ENCODE measurements around the gene CORO1C.
"Not testable (repeated sequence)": the region's sequence is repeated elsewhere in the genome, so short reads cannot be mapped to it uniquely, and the experiment has no call there.

CORO1C gene

DNA sequence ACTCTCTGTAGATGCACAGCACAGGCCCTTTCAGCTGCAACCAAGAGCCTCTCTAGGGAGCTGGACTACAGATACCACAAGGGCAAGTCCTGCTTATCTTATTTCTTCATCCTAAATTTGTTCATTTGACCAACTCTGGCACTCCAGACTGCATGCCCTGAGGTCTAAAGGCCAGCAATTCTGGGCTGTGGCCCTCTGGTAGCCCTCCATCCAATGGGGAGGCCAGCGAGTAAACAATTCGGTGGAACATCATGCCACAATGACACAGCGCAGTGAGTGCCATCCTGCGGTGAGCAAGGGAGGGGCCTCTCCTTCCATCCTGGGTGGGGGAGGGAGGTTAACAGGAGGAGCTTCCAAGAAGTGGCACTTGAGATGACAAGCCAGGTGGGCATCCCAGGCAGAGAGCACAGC is 97.0 kb downstream of the CORO1C start:
- Histone ChIP-seq H3K36me3 (ENCODE audit: control insufficient read depth, insufficient read depth, low read length) (no peaks in the 10 kb centered on the region), H3K4me3 (ENCODE audit: insufficient read depth, low read depth, low read length) (no peak overlapping the region), H3K27me3 (ENCODE audit: control insufficient read depth, insufficient read depth, low read length, poor library complexity, severe bottlenecking) (no peaks in the 10 kb centered on the region), H3K9me3 (ENCODE audit: control insufficient read depth, low read length) (no peaks in the 10 kb centered on the region), H3K4me1 (ENCODE audit: control insufficient read depth, insufficient read depth, low read length) (peaks cover 43% of the 10 kb centered on the region), H3K27ac (ENCODE audit: insufficient read depth, low read depth, low read length, poor library complexity, severe bottlenecking) (no peak overlapping the region)
- 72 to 76% methylated on average over 4 of the region's 4 CpGs for WGBS, 2 experiments

DNA sequence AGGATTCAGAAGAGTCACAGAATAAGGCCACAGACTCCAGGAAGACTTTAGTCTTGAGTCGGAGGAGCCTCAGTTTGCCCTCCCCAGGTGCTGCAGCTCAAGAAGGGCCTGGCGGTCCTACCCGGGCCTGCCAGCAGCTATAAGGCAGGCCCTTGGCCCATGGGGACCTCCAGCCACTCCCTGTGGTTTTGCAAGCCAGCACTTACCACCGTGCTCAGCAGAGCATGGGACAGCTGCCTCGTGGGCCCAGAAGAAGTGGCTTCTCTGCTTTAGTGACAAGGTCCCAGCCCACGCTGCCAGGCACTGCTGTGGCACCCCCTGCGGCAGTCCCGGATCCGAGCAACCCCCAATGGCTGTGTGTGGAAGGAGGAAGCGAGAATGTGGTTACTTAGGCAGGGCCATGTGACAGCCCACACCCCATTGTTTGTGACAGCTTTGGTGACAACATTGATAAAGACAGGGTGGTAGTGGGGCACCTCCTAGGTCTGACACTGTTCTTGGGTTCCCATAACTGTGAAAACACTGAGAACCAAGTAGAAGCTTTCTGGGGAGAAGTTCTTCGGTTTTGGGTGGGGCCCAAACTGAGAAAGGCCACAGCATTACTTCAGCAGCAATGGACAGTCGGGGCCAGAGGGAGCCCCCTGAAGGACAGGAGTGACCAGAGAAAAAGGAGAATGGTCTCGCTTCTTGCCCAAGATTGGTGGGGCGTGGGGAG is 97.6 kb downstream of the CORO1C start, which contains the start of gene SELPLG:
SELPLG (minus strand) TSS at position 361 of the 715 bp plus-strand sequence. CDS start 9,587 bp downstream, outside the sequence.
- 89 to 90% methylated on average over 14 of the region's 14 CpGs for WGBS, 2 experiments
- Histone ChIP-seq H3K4me3 (ENCODE audit: insufficient read depth, low read depth, low read length) (no peak within 1 kb of the TSS), H3K9me3 (ENCODE audit: control insufficient read depth, low read length) (no peaks in the 10 kb centered on the region), H3K4me1 (ENCODE audit: control insufficient read depth, insufficient read depth, low read length) (peaks cover 36% of the 10 kb centered on the region), H3K27ac (ENCODE audit: insufficient read depth, low read depth, low read length, poor library complexity, severe bottlenecking) (no peak within 1 kb of the TSS), H3K27me3 (ENCODE audit: control insufficient read depth, insufficient read depth, low read length, poor library complexity, severe bottlenecking) (no peaks in the 10 kb centered on the region), H3K36me3 (ENCODE audit: control insufficient read depth, insufficient read depth, low read length) (no peaks in the 10 kb centered on the region)

- H3K9me3 ChIP-seq (ENCODE audit: control insufficient read depth, low read length) = no peaks in the 10 kb centered on the region
- no peak overlapping the region for H3K4me3 ChIP-seq (ENCODE audit: insufficient read depth, low read depth, low read length)
- peaks cover 30% of the 10 kb centered on the region for H3K4me1 ChIP-seq (ENCODE audit: control insufficient read depth, insufficient read depth, low read length)
- 92 to 95% methylated on average over 7 of the region's 7 CpGs for WGBS, 2 experiments
- no peaks in the 10 kb centered on the region for H3K27me3 ChIP-seq (ENCODE audit: control insufficient read depth, insufficient read depth, low read length, poor library complexity, severe bottlenecking)
- H3K36me3 ChIP-seq (ENCODE audit: control insufficient read depth, insufficient read depth, low read length) = no peaks in the 10 kb centered on the region
- no peak overlapping the region for H3K27ac ChIP-seq (ENCODE audit: insufficient read depth, low read depth, low read length, poor library complexity, severe bottlenecking)
Measured at GRCh38 chr12:108633081-108633533, 98.2 kb downstream of the CORO1C start.

- H3K9me3 ChIP-seq (ENCODE audit: control insufficient read depth, low read length); H3K4me3 ChIP-seq (ENCODE audit: insufficient read depth, low read depth, low read length); H3K36me3 ChIP-seq (ENCODE audit: control insufficient read depth, insufficient read depth, low read length); H3K27ac ChIP-seq (ENCODE audit: insufficient read depth, low read depth, low read length, poor library complexity, severe bottlenecking); H3K27me3 ChIP-seq (ENCODE audit: control insufficient read depth, insufficient read depth, low read length, poor library complexity, severe bottlenecking): not testable (repeated sequence)
- peaks cover 18% of the 10 kb centered on the region for H3K4me1 ChIP-seq (ENCODE audit: control insufficient read depth, insufficient read depth, low read length)
- 96 to 98% methylated on average over 4 of the region's 4 CpGs for WGBS, 2 experiments
Measured at GRCh38 chr12:108631261-108631660, 100.1 kb downstream of the CORO1C start.

- no peak overlapping the region for H3K27ac ChIP-seq (ENCODE audit: insufficient read depth, low read depth, low read length, poor library complexity, severe bottlenecking)
- H3K4me1 ChIP-seq (ENCODE audit: control insufficient read depth, insufficient read depth, low read length) = peaks cover 18% of the 10 kb centered on the region
Measured at GRCh38 chr12:108630481-108631207, 100.7 kb downstream of the CORO1C start.

DNA sequence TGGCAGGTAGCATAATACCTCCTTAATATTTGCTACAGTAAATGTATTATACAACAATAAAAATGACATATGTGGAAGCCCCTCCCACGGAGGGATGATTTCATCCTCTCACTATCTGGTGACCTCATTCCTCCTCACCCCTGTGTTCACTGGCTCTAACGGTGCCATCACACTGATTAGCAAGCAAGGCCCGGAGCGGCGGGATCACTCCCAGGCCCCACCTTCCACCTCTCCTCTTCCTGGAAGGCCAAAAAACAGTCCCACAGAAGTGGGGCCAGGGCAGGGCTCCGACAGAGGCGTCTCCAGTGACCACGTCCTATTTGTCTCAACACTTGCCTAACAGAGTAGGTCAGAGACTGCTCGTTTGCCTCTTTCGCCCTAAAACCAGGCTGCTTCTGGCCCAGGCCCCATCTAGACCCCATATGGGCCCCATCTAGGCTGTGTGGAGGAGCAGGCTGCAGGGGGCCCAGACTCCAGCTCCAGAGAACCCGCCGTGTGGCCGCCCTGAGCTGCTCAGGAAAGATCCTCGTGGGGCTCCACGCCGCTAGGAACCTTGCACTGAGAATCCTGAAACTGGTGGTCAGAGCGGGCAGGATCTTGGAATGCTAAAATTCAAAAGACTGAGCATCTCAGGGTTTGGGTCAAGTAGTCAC is 101.4 kb downstream of the CORO1C start:
- Histone ChIP-seq H3K4me3 (ENCODE audit: insufficient read depth, low read depth, low read length) (no peak overlapping the region), H3K9me3 (ENCODE audit: control insufficient read depth, low read length) (no peaks in the 10 kb centered on the region), H3K27ac (ENCODE audit: insufficient read depth, low read depth, low read length, poor library complexity, severe bottlenecking) (no peak overlapping the region), H3K36me3 (ENCODE audit: control insufficient read depth, insufficient read depth, low read length) (no peaks in the 10 kb centered on the region), H3K4me1 (ENCODE audit: control insufficient read depth, insufficient read depth, low read length) (peaks cover 18% of the 10 kb centered on the region), H3K27me3 (ENCODE audit: control insufficient read depth, insufficient read depth, low read length, poor library complexity, severe bottlenecking) (no peaks in the 10 kb centered on the region)
- WGBS, 2 experiments = 82% methylated on average over 17 of the region's 17 CpGs

More at GRCh38 chr12:108630481-108631207, 100.7 kb downstream of the CORO1C start:
- Histone ChIP-seq H3K36me3 (ENCODE audit: control insufficient read depth, insufficient read depth, low read length) (no peaks in the 10 kb centered on the region), H3K9me3 (ENCODE audit: control insufficient read depth, low read length) (no peaks in the 10 kb centered on the region), H3K27me3 (ENCODE audit: control insufficient read depth, insufficient read depth, low read length, poor library complexity, severe bottlenecking) (no peaks in the 10 kb centered on the region), H3K4me3 (ENCODE audit: insufficient read depth, low read depth, low read length) (no peak overlapping the region)
- 93% methylated on average over 9 of the region's 9 CpGs for WGBS, 2 experiments

DNA sequence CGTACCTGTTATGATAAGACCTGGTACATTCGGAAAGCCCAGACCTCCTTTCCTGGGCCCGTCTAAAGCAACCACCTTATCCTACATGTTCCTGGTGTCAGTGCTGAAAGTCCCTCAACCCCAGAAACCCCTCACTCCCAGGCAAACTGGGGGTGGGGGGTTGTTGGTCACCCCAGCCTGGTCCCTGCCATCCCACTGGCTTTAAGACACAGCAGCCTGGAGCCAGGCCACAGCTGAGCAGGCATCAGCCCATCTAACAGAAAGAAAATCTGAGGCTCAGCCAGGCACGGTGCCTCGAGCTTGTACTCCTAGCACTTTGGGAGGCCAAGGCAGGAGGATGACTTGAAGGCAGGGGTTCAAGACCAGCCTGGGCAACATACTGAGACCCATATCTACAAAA is 102.2 kb downstream of the CORO1C start:
- no peak overlapping the region for H3K4me3 ChIP-seq (ENCODE audit: insufficient read depth, low read depth, low read length)
- H3K27me3 ChIP-seq (ENCODE audit: control insufficient read depth, insufficient read depth, low read length, poor library complexity, severe bottlenecking) = no peaks in the 10 kb centered on the region
- 93 to 97% methylated on average over 5 of the region's 5 CpGs for WGBS, 2 experiments
- H3K4me1 ChIP-seq (ENCODE audit: control insufficient read depth, insufficient read depth, low read length) = peaks cover 14% of the 10 kb centered on the region
- H3K36me3 ChIP-seq (ENCODE audit: control insufficient read depth, insufficient read depth, low read length) = no peaks in the 10 kb centered on the region
- H3K27ac ChIP-seq (ENCODE audit: insufficient read depth, low read depth, low read length, poor library complexity, severe bottlenecking) = no peak overlapping the region
- no peaks in the 10 kb centered on the region for H3K9me3 ChIP-seq (ENCODE audit: control insufficient read depth, low read length)

- WGBS, 2 experiments = 91 to 92% methylated on average over 8 of the region's 8 CpGs
Measured at GRCh38 chr12:108627134-108627920, 104.0 kb downstream of the CORO1C start.

DNA sequence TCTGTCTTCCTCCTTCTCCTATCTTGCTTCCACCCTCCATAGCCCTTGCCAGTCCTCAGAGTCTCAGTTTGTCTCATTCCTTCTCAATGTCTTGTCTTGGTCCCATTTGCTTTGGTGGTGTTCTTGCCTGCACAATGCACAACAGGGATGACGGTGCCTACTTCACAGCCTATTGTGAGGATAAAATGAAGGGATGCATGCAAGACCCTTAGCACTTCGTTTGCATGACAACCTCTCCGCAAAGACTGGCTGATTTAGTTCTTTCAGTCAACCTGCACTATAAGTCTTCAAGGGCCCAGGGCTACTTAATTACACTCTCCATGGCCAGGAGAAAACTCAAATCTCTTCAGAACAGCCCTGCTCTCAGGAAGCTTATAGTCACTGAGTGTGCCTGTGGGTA is 106.1 kb downstream of the CORO1C start:
- H3K36me3 ChIP-seq (ENCODE audit: control insufficient read depth, insufficient read depth, low read length) = no peaks in the 10 kb centered on the region
- WGBS, 2 experiments = 48% methylated on average over 3 of the region's 3 CpGs

More at GRCh38 chr12:108627134-108627920, 104.0 kb downstream of the CORO1C start:
- peaks cover 13% of the 10 kb centered on the region for H3K4me1 ChIP-seq (ENCODE audit: control insufficient read depth, insufficient read depth, low read length)
- no peak overlapping the region for H3K4me3 ChIP-seq (ENCODE audit: insufficient read depth, low read depth, low read length)
- H3K27ac ChIP-seq (ENCODE audit: insufficient read depth, low read depth, low read length, poor library complexity, severe bottlenecking) = no peak overlapping the region
- H3K9me3 ChIP-seq (ENCODE audit: control insufficient read depth, low read length) = no peaks in the 10 kb centered on the region
- no peaks in the 10 kb centered on the region for H3K36me3 ChIP-seq (ENCODE audit: control insufficient read depth, insufficient read depth, low read length)
- no peaks in the 10 kb centered on the region for H3K27me3 ChIP-seq (ENCODE audit: control insufficient read depth, insufficient read depth, low read length, poor library complexity, severe bottlenecking)

More for the DNA sequence above, 106.1 kb downstream of the CORO1C start:
- Histone ChIP-seq H3K4me1 (ENCODE audit: control insufficient read depth, insufficient read depth, low read length) (peaks cover 16% of the 10 kb centered on the region), H3K27me3 (ENCODE audit: control insufficient read depth, insufficient read depth, low read length, poor library complexity, severe bottlenecking) (no peaks in the 10 kb centered on the region), H3K9me3 (ENCODE audit: control insufficient read depth, low read length) (no peaks in the 10 kb centered on the region), H3K27ac (ENCODE audit: insufficient read depth, low read depth, low read length, poor library complexity, severe bottlenecking) (no peak overlapping the region), H3K4me3 (ENCODE audit: insufficient read depth, low read depth, low read length) (no peak overlapping the region)

Measured in ectodermal cell (in vitro differentiated cells).